SK-N-SH (cell line): ENCODE measurements around the gene ARHGEF6. TPM values are rescaled to one million over a fixed set of nuclear protein-coding genes. Genes with fewer than 3 reads are reported as not detected.

Source experiments
- CTCF ChIA-PET: fragments of 300-600, 350-600 bp; formaldehyde crosslinking; extraction: SDS; loops from one replicate; lab custom pipeline; 2021; lab: Yijun Ruan, JAX
- POLR2A ChIA-PET: fragments of 350-600 bp; sonication (Branson Sonifier 250); formaldehyde crosslinking; extraction: SDS; loops from one replicate; lab custom pipeline; 2020; ENCODE audit warnings: antibody characterized with exemption, inconsistent platforms; lab: Yijun Ruan, JAX
- DNase-seq: peaks from one replicate; pipeline ENCODE4 v3.0.0; 2012
- H2AFZ ChIP-seq: fragments of 200-600 bp; sonication (generic); 2 replicates; pipeline ENCODE4 v1.8.1; 2016; ENCODE audit warnings: antibody characterized with exemption, mild to moderate bottlenecking, low read depth
- H3F3A ChIP-seq: fragments of 200-600 bp; sonication (generic); replicated peaks from 2 replicates; pipeline ENCODE3; 2016; ENCODE audit warnings: antibody characterized with exemption, mild to moderate bottlenecking; ENCODE audit not compliant: insufficient read depth
- H3K27ac ChIP-seq, 2 experiments: fragments of 200-500 bp in 1 of 2; fragments of 200-600 bp in 1 of 2; sonication (Bioruptor generic) in 1 of 2; sonication (generic), shearing (Covaris generic) in 1 of 2; 2 replicates each; pipeline versions ENCODE4 v1.5.1 to v1.6.1; 2014 to 2016; ENCODE audit warnings: low read depth in 2 of 2, inconsistent platforms in 1 of 2, low read length in 1 of 2, mild to moderate bottlenecking in 1 of 2, mixed read lengths in 1 of 2
- H3K27me3 ChIP-seq: fragments of 200-600 bp; sonication (generic), shearing (Covaris generic); 2 replicates; pipeline ENCODE4 v1.6.1; 2016; ENCODE audit warnings: mixed run types; ENCODE audit not compliant: insufficient read depth
- H3K36me3 ChIP-seq, 2 experiments: fragments of 200-500 bp in 1 of 2; fragments of 200-600 bp in 1 of 2; sonication (Bioruptor generic) in 1 of 2; sonication (generic) in 1 of 2; replicated peaks in 1 of 2; 2 replicates each; pipeline versions ENCODE3 to v1.5.1; 2014 to 2016; ENCODE audit warnings: low read length in 1 of 2, mild to moderate bottlenecking in 1 of 2; ENCODE audit not compliant: insufficient read depth in 2 of 2, control insufficient read depth in 1 of 2
- H3K4me1 ChIP-seq, 2 experiments: fragments of 200-500 bp in 1 of 2; fragments of 200-600 bp in 1 of 2; sonication (Bioruptor generic) in 1 of 2; sonication (generic), shearing (Covaris generic) in 1 of 2; 2 replicates each; pipeline versions ENCODE4 v1.5.1 to v1.6.1; 2014 to 2016; ENCODE audit warnings: low read depth in 1 of 2, low read length in 1 of 2, mixed run types in 1 of 2; ENCODE audit not compliant: insufficient read depth in 2 of 2, control insufficient read depth in 1 of 2
- H3K4me2 ChIP-seq: fragments of 200-600 bp; sonication (generic), shearing (Covaris generic); 2 replicates; pipeline ENCODE4 v1.6.1; 2017; ENCODE audit warnings: mixed run types
- H3K4me3 ChIP-seq, 2 experiments: fragments of 200-500 bp in 1 of 2; fragments of 200-600 bp in 1 of 2; sonication (Bioruptor generic) in 1 of 2; sonication (generic), shearing (Covaris generic) in 1 of 2; 2 replicates each; pipeline versions ENCODE4 v1.5.1 to v1.8.1; 2014 to 2016; ENCODE audit warnings: low read depth in 2 of 2, inconsistent platforms in 1 of 2, low read length in 1 of 2, mild to moderate bottlenecking in 1 of 2, mixed read lengths in 1 of 2, moderate library complexity in 1 of 2
- H3K79me2 ChIP-seq: fragments of 200-600 bp; sonication (generic); 2 replicates; pipeline ENCODE4 v1.8.1; 2017; ENCODE audit warnings: mild to moderate bottlenecking; ENCODE audit not compliant: insufficient read depth
- H3K9ac ChIP-seq: fragments of 200-600 bp; sonication (generic); 2 replicates; pipeline ENCODE4 v1.6.1; 2017; ENCODE audit warnings: mixed run types
- H3K9me2 ChIP-seq: fragments of 200-600 bp; sonication (generic); 2 replicates; pipeline ENCODE4 v1.6.1; 2017; ENCODE audit warnings: mixed run types
- H3K9me3 ChIP-seq: fragments of 200-600 bp; sonication (generic); 2 replicates; pipeline ENCODE4 v1.6.1; 2017; ENCODE audit warnings: mixed run types, mild to moderate bottlenecking, moderate library complexity
- H4K20me1 ChIP-seq: fragments of 200-600 bp; sonication (generic); 2 replicates; pipeline ENCODE4 v1.6.1; 2017; ENCODE audit warnings: mild to moderate bottlenecking, mixed run types; ENCODE audit not compliant: insufficient read depth
- CHD2 ChIP-seq: fragments of 150-350 bp; IDR thresholded peaks from 2 replicates; pipeline ENCODE4 v1.6.1; 2018; ENCODE audit warnings: low read length; ENCODE audit not compliant: partially characterized antibody
- ELF1 ChIP-seq: IDR thresholded peaks from 2 replicates; pipeline ENCODE4 v1.4.0; 2012
- EP300 ChIP-seq, 2 experiments: IDR thresholded peaks; 2 replicates each; pipeline versions ENCODE4 v1.4.0 to v1.6.1; 2012; ENCODE audit warnings: borderline replicate concordance in 1 of 2, low read depth in 1 of 2, low read length in 1 of 2
- EZH2phosphoT487 ChIP-seq: fragments of 200-600 bp; sonication (generic); IDR thresholded peaks from 2 replicates; pipeline ENCODE4 v1.6.1; 2017; ENCODE audit warnings: low read depth, mixed run types, mild to moderate bottlenecking, antibody characterized with exemption, moderate library complexity, borderline replicate concordance
- FOXJ3 ChIP-seq: sonication (generic); formaldehyde crosslinking; IDR thresholded peaks from 2 replicates; pipeline ENCODE4 v1.5.1; 2020; ENCODE audit warnings: mild to moderate bottlenecking, missing genetic modification reagents
- FOXM1 ChIP-seq: IDR thresholded peaks from 2 replicates; pipeline ENCODE4 v1.4.0; 2012; ENCODE audit warnings: low read depth, mild to moderate bottlenecking
- GATA2 ChIP-seq: sonication (generic); formaldehyde crosslinking; IDR thresholded peaks from 2 replicates; pipeline ENCODE4 v1.5.0; 2020; ENCODE audit warnings: mild to moderate bottlenecking, missing genetic modification reagents
- MXI1 ChIP-seq: IDR thresholded peaks from 2 replicates; pipeline ENCODE4 v1.6.1; 2012; ENCODE audit warnings: mild to moderate bottlenecking, low read depth, low read length, improper control_type of control experiment
- NRF1 ChIP-seq: IDR thresholded peaks from 2 replicates; pipeline ENCODE4 v1.6.1; 2012; ENCODE audit warnings: low read depth, mild to moderate bottlenecking, low read length
- RAD21 ChIP-seq: IDR thresholded peaks from 2 replicates; pipeline ENCODE4 v1.6.1; 2012; ENCODE audit warnings: mild to moderate bottlenecking, low read length
- RCOR1 ChIP-seq: fragments of 150-350 bp; IDR thresholded peaks from 2 replicates; pipeline ENCODE4 v1.6.1; 2017; ENCODE audit warnings: antibody characterized with exemption, low read length
- RFX5 ChIP-seq: IDR thresholded peaks from 2 replicates; pipeline ENCODE4 v1.6.1; 2012; ENCODE audit warnings: mild to moderate bottlenecking, improper control_type of control experiment, low read length
- RXRA ChIP-seq: IDR thresholded peaks from 2 replicates; pipeline ENCODE4 v1.4.0; 2012; ENCODE audit warnings: low read depth, mild to moderate bottlenecking, borderline replicate concordance
- SMC3 ChIP-seq: IDR thresholded peaks from 2 replicates; pipeline ENCODE4 v1.6.1; 2012; ENCODE audit warnings: low read depth, low read length, improper control_type of control experiment
- WGBS: methylation state at CpG from one replicate; pipeline ENCODE4 v1.1.6; 2017; ENCODE audit warnings: low lambda C conversion rate; 5-methylcytosine and 5-hydroxymethylcytosine counted together
- polyA plus RNA-seq, 3 experiments: library from polyadenylated mRNA; depleted of rRNA; stranded (reverse); fragments of >200 nt; gene quantifications; 2 replicates each; pipeline ENCODE4 v1.2.3, GENCODE V29; 2012
- TF ChIP-seq, protein P1 (sequence below): IDR thresholded peaks from 2 replicates; pipeline ENCODE4 v1.6.1; 2012; ENCODE audit warnings: mild to moderate bottlenecking, low read depth, low read length, moderate library complexity
- TF ChIP-seq, protein P2 (sequence below): IDR thresholded peaks from 2 replicates; pipeline ENCODE4; 2012
- TF ChIP-seq, protein P3 (sequence below): IDR thresholded peaks from 2 replicates; pipeline ENCODE4 v1.4.0; 2012; ENCODE audit warnings: low read depth, borderline replicate concordance
- TF ChIP-seq, protein P4 (sequence below): fragments of 200-600 bp; sonication (generic); IDR thresholded peaks from 2 replicates; pipeline ENCODE4 v1.6.1; 2017; ENCODE audit warnings: antibody characterized with exemption, mild to moderate bottlenecking, moderate library complexity

Gene ARHGEF6
- polyA plus RNA-seq, 1 of the 3 experiments (the other 2 are of a cell fraction): 2.7 TPM

DNA sequence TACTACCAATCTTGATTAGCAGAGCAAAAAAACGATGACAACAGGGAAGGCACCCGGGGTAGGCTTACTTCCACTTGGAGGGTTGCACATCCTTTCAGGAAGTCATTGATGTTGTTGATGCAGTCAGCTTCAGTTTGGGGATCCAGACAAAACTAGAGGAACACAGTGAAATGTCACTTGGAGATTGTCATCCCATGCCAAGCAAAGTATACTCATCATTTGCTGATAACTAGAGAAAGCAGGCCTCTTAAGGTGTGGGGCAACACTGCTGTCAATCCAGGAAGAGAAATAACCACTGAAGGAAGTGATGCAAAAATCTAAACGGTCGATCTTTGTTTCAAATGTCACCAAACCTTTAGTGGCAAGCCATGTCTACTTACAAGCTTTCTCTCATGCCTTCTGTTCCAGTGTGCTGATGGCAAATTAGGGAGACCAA, 1.4 kb downstream of the ARHGEF6 start:
- H3K9me2 ChIP-seq: no peaks in the 10 kb centered on the region
- CTCF ChIA-PET: interaction anchor here (1.2 kb wide), 1 partner anchor 11 kb away, joined by 3 read pairs; no protein-coding TSS in a partner anchor

DNA sequence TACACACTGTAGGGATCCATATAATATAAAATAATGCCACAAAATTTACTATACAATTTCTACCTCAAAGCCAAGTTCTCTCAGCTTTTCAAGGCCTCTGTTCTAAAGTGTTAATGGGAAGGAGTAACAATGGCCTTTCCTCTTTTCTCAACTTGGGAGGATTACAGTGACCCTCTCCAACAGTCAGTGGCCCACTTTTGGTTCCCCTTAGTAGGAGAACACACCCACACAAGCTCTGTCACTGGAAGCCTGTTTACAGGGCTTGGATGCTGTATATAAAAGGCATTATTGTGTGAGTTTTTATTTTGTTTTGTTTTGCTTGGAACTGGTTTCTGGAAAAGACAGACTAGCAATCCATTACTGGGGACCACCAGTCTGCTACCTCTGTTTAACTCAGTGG, 1.8 kb downstream of the ARHGEF6 start:
- Histone ChIP-seq H3K4me3 (no peak overlapping the region), H2AFZ (no peak overlapping the region), H3K4me2 (no peak overlapping the region), H3K36me3 (no peaks in the 10 kb centered on the region), H3K9me2 (no peaks in the 10 kb centered on the region), H3K27ac (no peak overlapping the region), H3K9me3 (no peaks in the 10 kb centered on the region), H3K4me1 (peaks cover 0 to 5% of the 10 kb centered on the region in 2 experiments; a peak in 1 of 4 replicates), H3K27me3 (no peaks in the 10 kb centered on the region), H3K9ac (no peak overlapping the region), H4K20me1 (no peaks in the 10 kb centered on the region), H3K79me2 (no peaks in the 10 kb centered on the region), H3F3A (no peaks in the 10 kb centered on the region)
- POLR2A ChIA-PET: no interaction called here
- CTCF ChIA-PET: interaction anchor here (1.2 kb wide), 1 partner anchor 11 kb away, joined by 3 read pairs; no protein-coding TSS in a partner anchor
- DNase-seq: no peak
- TF ChIP-seq FOXJ3 (CRISPR knock-in tag) (no peak), RAD21 (no peak), RCOR1 (no peak), FOXM1 (no peak), RFX5 (no peak), EP300 (IDR thresholded peaks at IDR 0.05; ENCODE audit: borderline replicate concordance in 1 of 2, low read depth in 1 of 2, low read length in 1 of 2) (no peak), SMC3 (no peak), NRF1 (no peak), RXRA (no peak), ELF1 (no peak)
- TF ChIP-seq, protein P1, sequence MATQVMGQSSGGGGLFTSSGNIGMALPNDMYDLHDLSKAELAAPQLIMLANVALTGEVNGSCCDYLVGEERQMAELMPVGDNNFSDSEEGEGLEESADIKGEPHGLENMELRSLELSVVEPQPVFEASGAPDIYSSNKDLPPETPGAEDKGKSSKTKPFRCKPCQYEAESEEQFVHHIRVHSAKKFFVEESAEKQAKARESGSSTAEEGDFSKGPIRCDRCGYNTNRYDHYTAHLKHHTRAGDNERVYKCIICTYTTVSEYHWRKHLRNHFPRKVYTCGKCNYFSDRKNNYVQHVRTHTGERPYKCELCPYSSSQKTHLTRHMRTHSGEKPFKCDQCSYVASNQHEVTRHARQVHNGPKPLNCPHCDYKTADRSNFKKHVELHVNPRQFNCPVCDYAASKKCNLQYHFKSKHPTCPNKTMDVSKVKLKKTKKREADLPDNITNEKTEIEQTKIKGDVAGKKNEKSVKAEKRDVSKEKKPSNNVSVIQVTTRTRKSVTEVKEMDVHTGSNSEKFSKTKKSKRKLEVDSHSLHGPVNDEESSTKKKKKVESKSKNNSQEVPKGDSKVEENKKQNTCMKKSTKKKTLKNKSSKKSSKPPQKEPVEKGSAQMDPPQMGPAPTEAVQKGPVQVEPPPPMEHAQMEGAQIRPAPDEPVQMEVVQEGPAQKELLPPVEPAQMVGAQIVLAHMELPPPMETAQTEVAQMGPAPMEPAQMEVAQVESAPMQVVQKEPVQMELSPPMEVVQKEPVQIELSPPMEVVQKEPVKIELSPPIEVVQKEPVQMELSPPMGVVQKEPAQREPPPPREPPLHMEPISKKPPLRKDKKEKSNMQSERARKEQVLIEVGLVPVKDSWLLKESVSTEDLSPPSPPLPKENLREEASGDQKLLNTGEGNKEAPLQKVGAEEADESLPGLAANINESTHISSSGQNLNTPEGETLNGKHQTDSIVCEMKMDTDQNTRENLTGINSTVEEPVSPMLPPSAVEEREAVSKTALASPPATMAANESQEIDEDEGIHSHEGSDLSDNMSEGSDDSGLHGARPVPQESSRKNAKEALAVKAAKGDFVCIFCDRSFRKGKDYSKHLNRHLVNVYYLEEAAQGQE: no peak
- TF ChIP-seq, protein P2, sequence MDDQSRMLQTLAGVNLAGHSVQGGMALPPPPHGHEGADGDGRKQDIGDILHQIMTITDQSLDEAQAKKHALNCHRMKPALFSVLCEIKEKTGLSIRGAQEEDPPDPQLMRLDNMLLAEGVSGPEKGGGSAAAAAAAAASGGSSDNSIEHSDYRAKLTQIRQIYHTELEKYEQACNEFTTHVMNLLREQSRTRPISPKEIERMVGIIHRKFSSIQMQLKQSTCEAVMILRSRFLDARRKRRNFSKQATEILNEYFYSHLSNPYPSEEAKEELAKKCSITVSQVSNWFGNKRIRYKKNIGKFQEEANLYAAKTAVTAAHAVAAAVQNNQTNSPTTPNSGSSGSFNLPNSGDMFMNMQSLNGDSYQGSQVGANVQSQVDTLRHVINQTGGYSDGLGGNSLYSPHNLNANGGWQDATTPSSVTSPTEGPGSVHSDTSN: no peak
- TF ChIP-seq, protein P3, sequence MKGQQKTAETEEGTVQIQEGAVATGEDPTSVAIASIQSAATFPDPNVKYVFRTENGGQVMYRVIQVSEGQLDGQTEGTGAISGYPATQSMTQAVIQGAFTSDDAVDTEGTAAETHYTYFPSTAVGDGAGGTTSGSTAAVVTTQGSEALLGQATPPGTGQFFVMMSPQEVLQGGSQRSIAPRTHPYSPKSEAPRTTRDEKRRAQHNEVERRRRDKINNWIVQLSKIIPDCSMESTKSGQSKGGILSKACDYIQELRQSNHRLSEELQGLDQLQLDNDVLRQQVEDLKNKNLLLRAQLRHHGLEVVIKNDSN: no peak

More for the DNA sequence above, 1.4 kb downstream of the ARHGEF6 start:
- no peak for TF ChIP-seq RCOR1
- no peak for TF ChIP-seq GATA2 (CRISPR knock-in tag)
- TF ChIP-seq RFX5: no peak
- no peak for TF ChIP-seq ELF1
- TF ChIP-seq, protein P3: no peak
- TF ChIP-seq CHD2: no peak
- TF ChIP-seq, protein P4, sequence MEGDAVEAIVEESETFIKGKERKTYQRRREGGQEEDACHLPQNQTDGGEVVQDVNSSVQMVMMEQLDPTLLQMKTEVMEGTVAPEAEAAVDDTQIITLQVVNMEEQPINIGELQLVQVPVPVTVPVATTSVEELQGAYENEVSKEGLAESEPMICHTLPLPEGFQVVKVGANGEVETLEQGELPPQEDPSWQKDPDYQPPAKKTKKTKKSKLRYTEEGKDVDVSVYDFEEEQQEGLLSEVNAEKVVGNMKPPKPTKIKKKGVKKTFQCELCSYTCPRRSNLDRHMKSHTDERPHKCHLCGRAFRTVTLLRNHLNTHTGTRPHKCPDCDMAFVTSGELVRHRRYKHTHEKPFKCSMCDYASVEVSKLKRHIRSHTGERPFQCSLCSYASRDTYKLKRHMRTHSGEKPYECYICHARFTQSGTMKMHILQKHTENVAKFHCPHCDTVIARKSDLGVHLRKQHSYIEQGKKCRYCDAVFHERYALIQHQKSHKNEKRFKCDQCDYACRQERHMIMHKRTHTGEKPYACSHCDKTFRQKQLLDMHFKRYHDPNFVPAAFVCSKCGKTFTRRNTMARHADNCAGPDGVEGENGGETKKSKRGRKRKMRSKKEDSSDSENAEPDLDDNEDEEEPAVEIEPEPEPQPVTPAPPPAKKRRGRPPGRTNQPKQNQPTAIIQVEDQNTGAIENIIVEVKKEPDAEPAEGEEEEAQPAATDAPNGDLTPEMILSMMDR: no peak
- TF ChIP-seq RXRA: no peak
- TF ChIP-seq MXI1: no peak
- no peak for TF ChIP-seq SMC3
- TF ChIP-seq EZH2phosphoT487: no peak
- no peaks in the 10 kb centered on the region for H3K27me3 ChIP-seq
- no peaks in the 10 kb centered on the region for H3K79me2 ChIP-seq
- H3F3A ChIP-seq: no peaks in the 10 kb centered on the region
- no peaks in the 10 kb centered on the region for H3K36me3 ChIP-seq
- WGBS: 35% methylated on average over 4 of the region's 4 CpGs
- H3K27ac ChIP-seq: no peak overlapping the region
- H3K9ac ChIP-seq: no peak overlapping the region
- H3K4me1 ChIP-seq: peaks cover 0 to 5% of the 10 kb centered on the region in 2 experiments; a peak in 1 of 4 replicates
- 0 out of 2 replicates have a peak overlapping the region, but pooled peaks have one; percentile 7 for H3K4me2 ChIP-seq
- POLR2A ChIA-PET: no interaction called here
- H2AFZ ChIP-seq: peak overlapping the region; percentile 61; the same call in 1 of the 2 replicates
- no peak overlapping the region for H3K4me3 ChIP-seq
- no peaks in the 10 kb centered on the region for H4K20me1 ChIP-seq
- DNase-seq: no peak
- no peaks in the 10 kb centered on the region for H3K9me3 ChIP-seq
